H9 (cell line): ENCODE data around the gene RRP9. TPM values are rescaled to one million over a fixed set of nuclear protein-coding genes. Genes with fewer than 3 reads are reported as not detected.

Source experiments
- DNase-seq: peaks from one replicate; pipeline ENCODE4 v3.0.0-alpha.2; 2017
- H2AFZ ChIP-seq: one replicate; pipeline ENCODE4 v1.6.1; 2013; ENCODE audit warnings: mild to moderate bottlenecking, low read length, control low read depth, moderate library complexity
- H2AK5ac ChIP-seq: 2 replicates; pipeline ENCODE4 v1.6.1; 2013; ENCODE audit warnings: low read length, control low read depth, mixed read lengths; ENCODE audit not compliant: insufficient read length
- H2BK120ac ChIP-seq: one replicate; pipeline ENCODE4 v1.6.1; 2013; ENCODE audit warnings: low read depth, mild to moderate bottlenecking, low read length, control low read depth, inconsistent platforms; ENCODE audit not compliant: poor library complexity, severe bottlenecking
- H2BK12ac ChIP-seq: 2 replicates; pipeline ENCODE4 v1.6.1; 2013; ENCODE audit warnings: low read length, control low read depth, mixed read lengths, low read depth; ENCODE audit not compliant: insufficient read length
- H2BK15ac ChIP-seq: 2 replicates; pipeline ENCODE4 v1.6.1; 2013; ENCODE audit warnings: low read depth, low read length, control low read depth
- H2BK20ac ChIP-seq: one replicate; pipeline ENCODE4 v1.6.1; 2013; ENCODE audit warnings: low read depth, mild to moderate bottlenecking, low read length, control low read depth, inconsistent platforms; ENCODE audit not compliant: poor library complexity, severe bottlenecking
- H2BK5ac ChIP-seq: 2 replicates; pipeline ENCODE4 v1.6.1; 2013; ENCODE audit warnings: low read length, control low read depth, mixed read lengths; ENCODE audit not compliant: insufficient read length
- H3K14ac ChIP-seq: 2 replicates; pipeline ENCODE4 v1.6.1; 2013; ENCODE audit warnings: low read length, control low read depth; ENCODE audit not compliant: insufficient read depth
- H3K18ac ChIP-seq: 2 replicates; pipeline ENCODE4 v1.6.1; 2013; ENCODE audit warnings: low read depth, mild to moderate bottlenecking, mixed read lengths, low read length, control low read depth; ENCODE audit not compliant: insufficient read length
- H3K23ac ChIP-seq: 2 replicates; pipeline ENCODE4 v1.6.1; 2013; ENCODE audit warnings: low read length, control low read depth, mixed read lengths, low read depth; ENCODE audit not compliant: insufficient read length
- H3K23me2 ChIP-seq: 2 replicates; pipeline ENCODE4 v1.6.1; 2013; ENCODE audit warnings: low read depth, mild to moderate bottlenecking, mixed read lengths, low read length, control low read depth; ENCODE audit not compliant: insufficient read length, poor library complexity, severe bottlenecking
- H3K27ac ChIP-seq: 2 replicates; pipeline ENCODE4 v1.5.1; 2013; ENCODE audit warnings: low read length, control low read depth, mixed read lengths, low read depth; ENCODE audit not compliant: insufficient read length
- H3K27me3 ChIP-seq: 2 replicates; pipeline ENCODE4 v1.6.1; 2013; ENCODE audit warnings: low read length, control low read depth, inconsistent platforms; ENCODE audit not compliant: insufficient read depth
- H3K4ac ChIP-seq: 2 replicates; pipeline ENCODE4 v1.6.1; 2013; ENCODE audit warnings: low read depth, mild to moderate bottlenecking, control low read depth, inconsistent platforms, low read length, moderate library complexity
- H3K4me1 ChIP-seq: 2 replicates; pipeline ENCODE4 v1.6.1; 2013; ENCODE audit warnings: low read length, control low read depth, inconsistent platforms; ENCODE audit not compliant: insufficient read depth
- H3K4me2 ChIP-seq: 2 replicates; pipeline ENCODE4 v1.6.1; 2013; ENCODE audit warnings: low read length, control low read depth, mixed read lengths; ENCODE audit not compliant: insufficient read length, insufficient read depth
- H3K56ac ChIP-seq: 2 replicates; pipeline ENCODE4 v1.6.1; 2013; ENCODE audit warnings: low read depth, mild to moderate bottlenecking, mixed read lengths, low read length, control low read depth; ENCODE audit not compliant: insufficient read length
- H3K79me1 ChIP-seq: 2 replicates; pipeline ENCODE4 v1.6.1; 2013; ENCODE audit warnings: low read depth, mild to moderate bottlenecking, moderate library complexity, low read length, control low read depth, inconsistent platforms; ENCODE audit not compliant: insufficient read depth, poor library complexity, severe bottlenecking
- H3K79me2 ChIP-seq: 2 replicates; pipeline ENCODE4 v1.6.1; 2013; ENCODE audit warnings: low read length, control low read depth, inconsistent platforms; ENCODE audit not compliant: insufficient read depth
- H3K9ac ChIP-seq: 2 replicates; pipeline ENCODE4 v1.6.1; 2013; ENCODE audit warnings: low read length, control low read depth, mixed read lengths; ENCODE audit not compliant: insufficient read length; ENCODE audit errors: extremely low read depth
- H3K9me3 ChIP-seq: one replicate; pipeline ENCODE4 v1.6.1; 2013; ENCODE audit warnings: low read depth, low read length, inconsistent platforms; ENCODE audit not compliant: control insufficient read depth
- H3T11ph ChIP-seq: one replicate; pipeline ENCODE4 v1.6.1; 2013; ENCODE audit warnings: mild to moderate bottlenecking, low read length, control low read depth, inconsistent platforms
- H4K20me1 ChIP-seq: one replicate; pipeline ENCODE4 v1.6.1; 2013; ENCODE audit not compliant: control insufficient read depth, insufficient read length, insufficient read depth
- H4K5ac ChIP-seq: 2 replicates; pipeline ENCODE4 v1.6.1; 2013; ENCODE audit warnings: low read depth, mild to moderate bottlenecking, mixed read lengths, low read length, control low read depth; ENCODE audit not compliant: insufficient read length
- H4K8ac ChIP-seq: replicated peaks from 2 replicates; pipeline ENCODE4 v1.6.1; 2013; ENCODE audit warnings: low read length, control low read depth, mixed read lengths, low read depth; ENCODE audit not compliant: insufficient read length
- H4K91ac ChIP-seq: 2 replicates; pipeline ENCODE4 v1.6.1; 2013; ENCODE audit warnings: low read depth, mild to moderate bottlenecking, moderate library complexity, mixed read lengths, low read length, control low read depth; ENCODE audit not compliant: insufficient read length
- H3K27ac Mint-ChIP-seq, 3 experiments: 2 replicates in 2 of 3; 3 replicates in 1 of 3; pipeline ENCODE4 v1.8.0; 2020 to 2021; ENCODE audit warnings: mixed read lengths in 3 of 3, mild to moderate bottlenecking in 1 of 3, moderate library complexity in 1 of 3
- H3K27me3 Mint-ChIP-seq: 2 replicates; pipeline ENCODE4 v1.8.0; 2021; ENCODE audit warnings: low read depth, mild to moderate bottlenecking, moderate library complexity, mixed read lengths
- H3K36me3 Mint-ChIP-seq, 3 experiments: 2 replicates in 2 of 3; 3 replicates in 1 of 3; pipeline ENCODE4 v1.8.0; 2020 to 2021; ENCODE audit warnings: low read depth in 3 of 3, mixed read lengths in 3 of 3; ENCODE audit not compliant: insufficient read depth in 1 of 3
- H3K4me1 Mint-ChIP-seq, 2 experiments: 2 replicates each; pipeline ENCODE4 v1.8.0; 2020; ENCODE audit warnings: mixed read lengths in 2 of 2
- H3K4me3 Mint-ChIP-seq, 2 experiments: 2 replicates in 1 of 2; 3 replicates in 1 of 2; pipeline ENCODE4 v1.8.0; 2020 to 2021; ENCODE audit warnings: mild to moderate bottlenecking in 2 of 2, mixed read lengths in 2 of 2, moderate library complexity in 1 of 2
- H3K9me3 Mint-ChIP-seq, 2 experiments: 2 replicates in 1 of 2; 3 replicates in 1 of 2; pipeline ENCODE4 v1.8.0; 2020; ENCODE audit warnings: mild to moderate bottlenecking in 2 of 2, mixed read lengths in 2 of 2, moderate library complexity in 1 of 2
- CTCF ChIP-seq: fragments of 200-600 bp; sonication (generic); conservative IDR thresholded peaks from 3 replicates; pipeline ENCODE4 v1.8.0; 2021; ENCODE audit warnings: antibody characterized with exemption, mild to moderate bottlenecking
- WGBS: extraction: QIAGEN DNeasy Blood & Tissue Kit; methylation state at CpG from one replicate; pipeline ENCODE4 v1.1.7; 2013; ENCODE audit warnings: missing lambda C conversion rate, low lambda C conversion rate, mixed read lengths; ENCODE audit not compliant: insufficient read length; ENCODE audit errors: extremely low coverage; 5-methylcytosine and 5-hydroxymethylcytosine counted together
- total RNA-seq: library from RNA; stranded (reverse); gene quantifications from 2 replicates; pipeline ENCODE4 v1.2.1, GENCODE V29; 2021

The RRP9 gene
- total RNA-seq, 1 experiment from 2014 or later: 64.0 TPM

GRCh38 chr3:51974963-51975851, 33.5 kb upstream of the RRP9 start, which contains the start of gene ABHD14A:
ABHD14A (plus strand) TSS chr3:51975064; CDS start chr3:51975136, 72 bp downstream.
- no peak within 1 kb of the TSS for H3K9ac ChIP-seq
- no peak within 1 kb of the TSS for H2BK20ac ChIP-seq
- H4K20me1 ChIP-seq: peaks cover 3% of the 10 kb centered on the region
- no peak within 1 kb of the TSS for H4K5ac ChIP-seq
- H4K91ac ChIP-seq: no peak within 1 kb of the TSS
- Mint-ChIP-seq H3K4me1 (peaks cover 15 to 27% of the 10 kb centered on the region in 2 experiments), H3K4me3 (peak within 1 kb of the TSS; percentile 87), H3K27me3 (peaks cover 34% of the 10 kb centered on the region), H3K36me3 (no peaks in the 10 kb centered on the region; a peak in 3 of 7 replicates), H3K27ac (peak within 1 kb of the TSS in 1 of 3 experiments; percentile 90; a peak in 2 of 7 replicates), H3K9me3 (no peaks in the 10 kb centered on the region)
- H2BK5ac ChIP-seq: no peak within 1 kb of the TSS
- no peaks in the 10 kb centered on the region for H3K9me3 ChIP-seq
- H2AFZ ChIP-seq: no peak within 1 kb of the TSS
- H3K4me2 ChIP-seq: peak within 1 kb of the TSS; percentile 64
- TF ChIP-seq CTCF: no peak
- no peak within 1 kb of the TSS for H3T11ph ChIP-seq
- peaks cover 9% of the 10 kb centered on the region; the same call in 1 of the 2 replicates for H3K4me1 ChIP-seq
- peaks cover 10% of the 10 kb centered on the region for H3K23me2 ChIP-seq
- no peak within 1 kb of the TSS for H2AK5ac ChIP-seq
- H3K79me1 ChIP-seq: no peaks in the 10 kb centered on the region
- no peak within 1 kb of the TSS for H3K27ac ChIP-seq
- peak; percentile 68 for DNase-seq
- no peak within 1 kb of the TSS for H2BK15ac ChIP-seq
- H3K23ac ChIP-seq: no peak within 1 kb of the TSS
- H3K79me2 ChIP-seq: no peaks in the 10 kb centered on the region
- peak within 1 kb of the TSS; percentile 30 for H3K18ac ChIP-seq
- no peak within 1 kb of the TSS for H3K4ac ChIP-seq
- H4K8ac ChIP-seq: no peak within 1 kb of the TSS
- no peak within 1 kb of the TSS for H3K56ac ChIP-seq
- WGBS: no CpG with 5 or more reads among the region's 63 CpGs
- H2BK120ac ChIP-seq: no peak within 1 kb of the TSS
- H2BK12ac ChIP-seq: no peak within 1 kb of the TSS
- H3K27me3 ChIP-seq: peaks cover 7% of the 10 kb centered on the region; the same call in 1 of the 2 replicates
- no peak within 1 kb of the TSS for H3K14ac ChIP-seq
